CD4-positive, alpha-beta memory T cell (primary cell): ENCODE results near the gene NID1. TPM values are rescaled to one million over a fixed set of nuclear protein-coding genes. Genes with fewer than 3 reads are reported as not detected.
"Not testable (repeated sequence)": the region's sequence is repeated elsewhere in the genome, so short reads cannot be mapped to it uniquely, and the experiment has no call there.

Source experiments
- CTCF ChIA-PET: fragments of 350-600 bp; sonication (Branson Sonifier 250); formaldehyde crosslinking; loops from one replicate; lab custom pipeline; 2021; ENCODE audit warnings: inconsistent platforms; ENCODE audit not compliant: partially characterized antibody; lab: Charles Lee
- POLR2A ChIA-PET: fragments of 350-600 bp; sonication (Branson Sonifier 250); formaldehyde crosslinking; loops from one replicate; lab custom pipeline; 2021; ENCODE audit not compliant: partially characterized antibody; lab: Charles Lee
- DNase-seq, 5 donors: peaks; one replicate each; pipeline versions ENCODE4 v3.0.0 to v3.0.0-alpha.2; 2020 to 2022; ENCODE audit warnings: mixed read lengths in 1 of 5
- H3K27ac ChIP-seq: one replicate; pipeline ENCODE4 v1.7.0; 2013; ENCODE audit warnings: low read depth, low read length
- H3K27me3 ChIP-seq: 2 replicates; pipeline ENCODE4 v1.7.0; 2013; ENCODE audit warnings: mild to moderate bottlenecking, low read length, moderate library complexity; ENCODE audit not compliant: insufficient read depth
- H3K36me3 ChIP-seq: 2 replicates; pipeline ENCODE4 v1.7.0; 2013; ENCODE audit warnings: mild to moderate bottlenecking, low read length, moderate library complexity; ENCODE audit not compliant: insufficient read depth
- H3K4me1 ChIP-seq: 2 replicates; pipeline ENCODE4 v1.7.0; 2013; ENCODE audit warnings: mild to moderate bottlenecking, low read length, moderate library complexity; ENCODE audit not compliant: insufficient read depth
- H3K4me3 ChIP-seq, 2 donors: one replicate each; pipeline ENCODE4 v1.7.0; 2013; ENCODE audit warnings: low read length in 2 of 2, mild to moderate bottlenecking in 1 of 2
- H3K9me3 ChIP-seq, 2 donors: one replicate each; pipeline ENCODE4 v1.7.0; 2013; ENCODE audit warnings: low read length in 2 of 2, control low read depth in 1 of 2; ENCODE audit not compliant: control insufficient read depth in 1 of 2
- H3K27ac Mint-ChIP-seq, 7 donors: one replicate each; pipeline ENCODE4 v1.8.0; 2020 to 2021; ENCODE audit warnings: mixed read lengths in 7 of 7, mild to moderate bottlenecking in 6 of 7, inconsistent platforms in 3 of 7, moderate library complexity in 3 of 7
- H3K27me3 Mint-ChIP-seq, 2 donors: one replicate each; pipeline ENCODE4 v1.8.0; 2020 to 2021; ENCODE audit warnings: mixed read lengths in 2 of 2
- H3K36me3 Mint-ChIP-seq, 2 donors: one replicate each; pipeline ENCODE4 v1.8.0; 2020 to 2021; ENCODE audit warnings: mixed read lengths in 2 of 2, inconsistent platforms in 1 of 2, mild to moderate bottlenecking in 1 of 2
- H3K4me1 Mint-ChIP-seq, 4 donors: one replicate each; pipeline ENCODE4 v1.8.0; 2020 to 2021; ENCODE audit warnings: mixed read lengths in 4 of 4, mild to moderate bottlenecking in 1 of 4
- H3K4me3 Mint-ChIP-seq, 8 donors: one replicate each; pipeline ENCODE4 v1.8.0; 2020 to 2021; ENCODE audit warnings: mixed read lengths in 8 of 8, mild to moderate bottlenecking in 7 of 8, moderate library complexity in 6 of 8, inconsistent platforms in 3 of 8
- H3K9me3 Mint-ChIP-seq, 8 donors: one replicate each; pipeline ENCODE4 v1.8.0; 2020 to 2021; ENCODE audit warnings: mixed read lengths in 8 of 8, mild to moderate bottlenecking in 5 of 8, inconsistent platforms in 3 of 8, moderate library complexity in 1 of 8
- intact Hi-C: fragments of 100-400 bp; cut with micrococcal nuclease; formaldehyde crosslinking; loops from one replicate; pipeline ENCODE4 v1.15.1; 2023
- polyA plus RNA-seq, 2 donors: library from polyadenylated mRNA; unstranded; fragments of 300-500 nt; fragmentation: Illumina TruSeq; gene quantifications; one replicate each; pipeline ENCODE4 v1.2.3, GENCODE V29; 2021
- total RNA-seq, 2 experiments: library from RNA; stranded (reverse); gene quantifications; one replicate each; pipeline ENCODE4 v1.2.3, GENCODE V29; 2021

NID1 gene
- total and polyA plus RNA-seq, 4 experiments from 2014 or later = 0.08 to 0.17 TPM; not detected in 2

GRCh38 chr1:236009191-236009590, 55.7 kb downstream of the NID1 start:
- intact Hi-C loops = no loop called here
- H3K4me3 ChIP-seq = no peak overlapping the region
- H3K36me3 ChIP-seq = no peaks in the 10 kb centered on the region
- ChIA-PET CTCF (interaction anchor here (1.5 kb wide), 1 partner anchor 37 kb away, joined by 5 read pairs; no protein-coding TSS in a partner anchor), POLR2A (no interaction called here)
- no peaks in the 10 kb centered on the region for H3K9me3 Mint-ChIP-seq
- H3K27ac Mint-ChIP-seq = no peak overlapping the region
- peaks cover 5% of the 10 kb centered on the region for H3K4me1 ChIP-seq
- no peaks in the 10 kb centered on the region for H3K36me3 Mint-ChIP-seq
- H3K27me3 Mint-ChIP-seq = peaks cover 0 to 1% of the 10 kb centered on the region in 2 donors
- no peak overlapping the region for H3K4me3 Mint-ChIP-seq
- no peaks in the 10 kb centered on the region for H3K9me3 ChIP-seq
- H3K4me1 Mint-ChIP-seq = peaks cover under 1 to 2% (median under 1%) of the 10 kb centered on the region in 4 donors
- no peak overlapping the region for H3K27ac ChIP-seq
- no peak for DNase-seq
- no peaks in the 10 kb centered on the region for H3K27me3 ChIP-seq

GRCh38 chr1:236007781-236008180, 57.1 kb downstream of the NID1 start:
- H3K36me3 ChIP-seq = no peaks in the 10 kb centered on the region
- H3K27me3 ChIP-seq = no peaks in the 10 kb centered on the region
- Mint-ChIP-seq H3K4me3 (no peak overlapping the region), H3K27me3 (peaks cover 0 to 1% of the 10 kb centered on the region in 2 donors), H3K27ac (peak overlapping the region in 1 of 7 donors; percentile 53), H3K4me1 (peaks cover 7% of the 10 kb centered on the region in 4 donors), H3K36me3 (no peaks in the 10 kb centered on the region), H3K9me3 (no peaks in the 10 kb centered on the region)
- no peaks in the 10 kb centered on the region for H3K9me3 ChIP-seq
- ChIA-PET POLR2A (no interaction called here), CTCF (no interaction called here)
- no peak for DNase-seq
- no peak overlapping the region for H3K4me3 ChIP-seq
- intact Hi-C loops = no loop called here
- peaks cover 10% of the 10 kb centered on the region for H3K4me1 ChIP-seq
- no peak overlapping the region for H3K27ac ChIP-seq

- Mint-ChIP-seq H3K4me1 (peaks cover 31 to 44% (median 39%) of the 10 kb centered on the region in 4 donors), H3K27ac (peak overlapping the region in 4 of 7 donors; percentile 42 to 83 (median 60))
- H3K9me3 ChIP-seq, H3K27me3 ChIP-seq, intact Hi-C loops, DNase-seq, H3K36me3 ChIP-seq, H3K4me3 ChIP-seq, H3K27me3 Mint-ChIP-seq, H3K36me3 Mint-ChIP-seq, H3K4me3 Mint-ChIP-seq, H3K9me3 Mint-ChIP-seq, H3K27ac ChIP-seq, POLR2A ChIA-PET: not testable (repeated sequence)
- peaks cover 43% of the 10 kb centered on the region for H3K4me1 ChIP-seq
- CTCF ChIA-PET = interaction anchor here (1.4 kb wide), 1 partner anchor 32 kb away, joined by 6 read pairs; no protein-coding TSS in a partner anchor
Measured at GRCh38 chr1:236003058-236003457, 61.8 kb downstream of the NID1 start.

GRCh38 chr1:236002572-236002971, 62.3 kb downstream of the NID1 start:
- intact Hi-C loops = no loop called here
- Histone ChIP-seq H3K4me3 (no peak overlapping the region), H3K27me3 (no peaks in the 10 kb centered on the region), H3K4me1 (peaks cover 48% of the 10 kb centered on the region), H3K27ac (no peak overlapping the region), H3K9me3 (no peaks in the 10 kb centered on the region), H3K36me3 (no peaks in the 10 kb centered on the region)
- no peak for DNase-seq
- Mint-ChIP-seq H3K4me1 (peaks cover 34 to 48% (median 42%) of the 10 kb centered on the region in 4 donors), H3K27me3 (no peaks in the 10 kb centered on the region), H3K9me3 (no peaks in the 10 kb centered on the region), H3K4me3 (no peak overlapping the region), H3K27ac (peak overlapping the region in 4 of 7 donors; percentile 23 to 81 (median 68)), H3K36me3 (no peaks in the 10 kb centered on the region)
- ChIA-PET CTCF (interaction anchor here (1.4 kb wide), 1 partner anchor 31 kb away, joined by 6 read pairs; no protein-coding TSS in a partner anchor), POLR2A (interaction anchor here (0.6 kb wide), 1 partner anchor 1628 kb away, joined by 3 read pairs; no protein-coding TSS in a partner anchor)

GRCh38 chr1:236002025-236002390, 62.9 kb downstream of the NID1 start:
- Histone ChIP-seq H3K27ac (no peak overlapping the region), H3K27me3 (no peaks in the 10 kb centered on the region), H3K9me3 (no peaks in the 10 kb centered on the region), H3K4me1 (peaks cover 48% of the 10 kb centered on the region), H3K36me3 (no peaks in the 10 kb centered on the region), H3K4me3 (no peak overlapping the region)
- H3K4me3 Mint-ChIP-seq = no peak overlapping the region
- POLR2A ChIA-PET = interaction anchor here (0.6 kb wide), 1 partner anchor 1628 kb away, joined by 3 read pairs; no protein-coding TSS in a partner anchor
- no peak for DNase-seq
- H3K9me3 Mint-ChIP-seq = no peaks in the 10 kb centered on the region
- no peaks in the 10 kb centered on the region for H3K36me3 Mint-ChIP-seq
- H3K27ac Mint-ChIP-seq = peak overlapping the region in 4 of 7 donors; percentile 43 to 81 (median 50)
- H3K27me3 Mint-ChIP-seq = no peaks in the 10 kb centered on the region
- H3K4me1 Mint-ChIP-seq = peaks cover 34 to 48% (median 43%) of the 10 kb centered on the region in 4 donors
- intact Hi-C loops = no loop called here
- CTCF ChIA-PET = interaction anchor here (1.4 kb wide), 1 partner anchor 31 kb away, joined by 6 read pairs; no protein-coding TSS in a partner anchor

GRCh38 chr1:236000781-236001180, 64.1 kb downstream of the NID1 start:
- peaks cover 34 to 52% (median 45%) of the 10 kb centered on the region in 4 donors for H3K4me1 Mint-ChIP-seq
- Histone ChIP-seq H3K9me3 (no peaks in the 10 kb centered on the region), H3K4me3 (no peak overlapping the region), H3K27ac (peak overlapping the region; percentile 90), H3K27me3 (no peaks in the 10 kb centered on the region), H3K36me3 (no peaks in the 10 kb centered on the region), H3K4me1 (peaks cover 52% of the 10 kb centered on the region)
- intact Hi-C loops = no loop called here
- H3K36me3 Mint-ChIP-seq = no peaks in the 10 kb centered on the region
- H3K27me3 Mint-ChIP-seq = no peaks in the 10 kb centered on the region
- H3K4me3 Mint-ChIP-seq = peak overlapping the region in 3 of 8 donors; percentile 33 to 88 (median 64)
- CTCF ChIA-PET = interaction anchor here (2.0 to 3.8 kb wide), 3 partner anchors 29 to 496 kb away, joined by 4 to 25 read pairs (median 5); partner anchors contain the start of gene B3GALNT2
- no peaks in the 10 kb centered on the region for H3K9me3 Mint-ChIP-seq
- POLR2A ChIA-PET = interaction anchor here (0.6 to 2.7 kb wide), 4 partner anchors 8 to 1328 kb away, joined by 3 to 17 read pairs (median 10); partner anchors contain the start of gene LYST
- peak overlapping the region; percentile 88 to 100 (median 99) for H3K27ac Mint-ChIP-seq
- no peak for DNase-seq

GRCh38 chr1:235999259-235999925, 65.5 kb downstream of the NID1 start:
- Mint-ChIP-seq H3K27me3 (no peaks in the 10 kb centered on the region), H3K4me1 (peaks cover 37 to 58% (median 49%) of the 10 kb centered on the region in 4 donors), H3K36me3 (no peaks in the 10 kb centered on the region), H3K9me3 (no peaks in the 10 kb centered on the region), H3K4me3 (peak overlapping the region; percentile 26 to 88 (median 73)), H3K27ac (peak overlapping the region; percentile 88 to 100 (median 99))
- Histone ChIP-seq H3K4me1 (peaks cover 53% of the 10 kb centered on the region), H3K27me3 (no peaks in the 10 kb centered on the region), H3K36me3 (no peaks in the 10 kb centered on the region), H3K4me3 (peak overlapping the region in 1 of 2 donors; percentile 15), H3K9me3 (no peaks in the 10 kb centered on the region), H3K27ac (peak overlapping the region; percentile 90)
- POLR2A ChIA-PET = interaction anchor here (0.6 to 2.7 kb wide), 14 partner anchors 19 to 1521 kb away, joined by 3 to 17 read pairs (median 4); partner anchors contain the start of genes B3GALNT2, ERO1B and LYST
- intact Hi-C loops = loop anchor here (1.0 to 10.0 kb wide), 3 partner anchors 65 to 357 kb away; partner anchors contain the start of gene NID1
- CTCF ChIA-PET = interaction anchor here (0.6 to 3.8 kb wide), 7 partner anchors 9 to 495 kb away, joined by 3 to 25 read pairs (median 4); partner anchors contain the start of genes B3GALNT2 and LYST
- DNase-seq = peak; percentile 81 to 95 (median 83)
